ENCODE measurements around the gene TMEM18.

TMEM18 gene

GRCh38 chr2:627926-628560 is 49.2 kb downstream of the TMEM18 start:
- no peak overlapping the region for H3K4me2 ChIP-seq (ENCODE audit: low read length, poor library complexity, severe bottlenecking)
- H3K36me3 ChIP-seq (ENCODE audit: control insufficient read depth in 1 of 2, insufficient read depth in 2 of 2, low read depth in 1 of 2, low read length in 2 of 2): peaks cover 0 to 3% of the 10 kb centered on the region in 2 experiments
- no peak overlapping the region for H2BK120ac ChIP-seq (ENCODE audit: low read depth, low read length)
- no peak overlapping the region for H3K4me3 ChIP-seq (ENCODE audit: insufficient read depth in 1 of 2, low read depth in 1 of 2, low read length in 2 of 2)
- H3K23ac ChIP-seq (ENCODE audit: low read length in 2 of 2): no peak overlapping the region
- H3K18ac ChIP-seq (ENCODE audit: low read depth in 1 of 2, low read length in 2 of 2): no peak overlapping the region
- H3K27ac ChIP-seq (ENCODE audit: low read length, poor library complexity, severe bottlenecking): no peak overlapping the region
- H3K4ac ChIP-seq (ENCODE audit: low read depth in 1 of 2, low read length in 2 of 2): no peak overlapping the region
- 93% methylated on average over 12 of the region's 13 CpGs for WGBS
- H3K14ac ChIP-seq (ENCODE audit: low read length in 2 of 2): no peak overlapping the region
- no peak overlapping the region for H2AFZ ChIP-seq (ENCODE audit: low read depth, low read length)
- DNase-seq: no peak
- no peak overlapping the region for H2BK5ac ChIP-seq (ENCODE audit: low read depth, low read length, poor library complexity, severe bottlenecking)
- H3K9me3 ChIP-seq (ENCODE audit: control insufficient read depth, low read length): peaks cover 4% of the 10 kb centered on the region
- no peak overlapping the region for H4K91ac ChIP-seq (ENCODE audit: low read length)
- H3K27me3 ChIP-seq (ENCODE audit: control insufficient read depth in 1 of 2, insufficient read depth in 1 of 2, low read length in 2 of 2): peaks cover 0 to 3% of the 10 kb centered on the region in 2 experiments
- no peaks in the 10 kb centered on the region for H3K79me1 ChIP-seq (replicated peaks; ENCODE audit: low read length, poor library complexity, severe bottlenecking)
- no peak overlapping the region for H3K9ac ChIP-seq (ENCODE audit: low read length)
- H4K8ac ChIP-seq (ENCODE audit: low read length): no peak overlapping the region
- H2BK15ac ChIP-seq (ENCODE audit: low read depth, poor library complexity, severe bottlenecking): no peak overlapping the region
- H2AK5ac ChIP-seq (ENCODE audit: low read length, severe bottlenecking): no peak overlapping the region
- H2BK12ac ChIP-seq (ENCODE audit: low read length in 2 of 2): no peak overlapping the region
- no peaks in the 10 kb centered on the region for H3K4me1 ChIP-seq (ENCODE audit: control insufficient read depth, insufficient read depth, low read depth, low read length)

- peaks cover 0 to 3% of the 10 kb centered on the region in 2 experiments for H3K36me3 ChIP-seq (ENCODE audit: control insufficient read depth in 1 of 2, insufficient read depth in 2 of 2, low read depth in 1 of 2, low read length in 2 of 2)
- WGBS: 89% methylated on average over 9 of the region's 9 CpGs
- H3K18ac ChIP-seq (ENCODE audit: low read depth in 1 of 2, low read length in 2 of 2): no peak overlapping the region
Observed at GRCh38 chr2:627340-627709, 49.9 kb downstream of the TMEM18 start.

GRCh38 chr2:626491-627339 is 50.5 kb downstream of the TMEM18 start:
- Histone ChIP-seq H3K27ac (ENCODE audit: low read length, poor library complexity, severe bottlenecking) (no peak overlapping the region), H3K4ac (ENCODE audit: low read depth in 1 of 2, low read length in 2 of 2) (no peak overlapping the region), H3K79me1 (replicated peaks; ENCODE audit: low read length, poor library complexity, severe bottlenecking) (no peaks in the 10 kb centered on the region), H3K36me3 (ENCODE audit: control insufficient read depth in 1 of 2, insufficient read depth in 2 of 2, low read depth in 1 of 2, low read length in 2 of 2) (peaks cover 0 to 3% of the 10 kb centered on the region in 2 experiments), H3K18ac (ENCODE audit: low read depth in 1 of 2, low read length in 2 of 2) (no peak overlapping the region), H3K4me1 (ENCODE audit: control insufficient read depth, insufficient read depth, low read depth, low read length) (no peaks in the 10 kb centered on the region), H2BK15ac (ENCODE audit: low read depth, poor library complexity, severe bottlenecking) (no peak overlapping the region), H3K4me3 (ENCODE audit: insufficient read depth in 1 of 2, low read depth in 1 of 2, low read length in 2 of 2) (no peak overlapping the region), H2BK5ac (ENCODE audit: low read depth, low read length, poor library complexity, severe bottlenecking) (no peak overlapping the region), H2AFZ (ENCODE audit: low read depth, low read length) (no peak overlapping the region), H3K27me3 (ENCODE audit: control insufficient read depth in 1 of 2, insufficient read depth in 1 of 2, low read length in 2 of 2) (peaks cover 0 to 3% of the 10 kb centered on the region in 2 experiments), H3K4me2 (ENCODE audit: low read length, poor library complexity, severe bottlenecking) (no peak overlapping the region), H3K23ac (ENCODE audit: low read length in 2 of 2) (no peak overlapping the region), H4K91ac (ENCODE audit: low read length) (no peak overlapping the region), H2AK5ac (ENCODE audit: low read length, severe bottlenecking) (no peak overlapping the region), H4K8ac (ENCODE audit: low read length) (no peak overlapping the region), H3K9ac (ENCODE audit: low read length) (no peak overlapping the region), H2BK12ac (ENCODE audit: low read length in 2 of 2) (no peak overlapping the region), H2BK120ac (ENCODE audit: low read depth, low read length) (no peak overlapping the region), H3K14ac (ENCODE audit: low read length in 2 of 2) (no peak overlapping the region), H3K9me3 (ENCODE audit: control insufficient read depth, low read length) (peaks cover 4% of the 10 kb centered on the region)
- WGBS: 70% methylated on average over 12 of the region's 14 CpGs
- DNase-seq: no peak

More at GRCh38 chr2:627340-627709, 49.9 kb downstream of the TMEM18 start:
- no peak overlapping the region for H3K14ac ChIP-seq (ENCODE audit: low read length in 2 of 2)
- H3K79me1 ChIP-seq (replicated peaks; ENCODE audit: low read length, poor library complexity, severe bottlenecking): no peaks in the 10 kb centered on the region
- H2BK120ac ChIP-seq (ENCODE audit: low read depth, low read length): no peak overlapping the region
- no peak overlapping the region for H3K23ac ChIP-seq (ENCODE audit: low read length in 2 of 2)
- no peak overlapping the region for H3K9ac ChIP-seq (ENCODE audit: low read length)
- H3K27ac ChIP-seq (ENCODE audit: low read length, poor library complexity, severe bottlenecking): no peak overlapping the region
- no peaks in the 10 kb centered on the region for H3K4me1 ChIP-seq (ENCODE audit: control insufficient read depth, insufficient read depth, low read depth, low read length)
- no peak overlapping the region for H3K4me2 ChIP-seq (ENCODE audit: low read length, poor library complexity, severe bottlenecking)
- H3K27me3 ChIP-seq (ENCODE audit: control insufficient read depth in 1 of 2, insufficient read depth in 1 of 2, low read length in 2 of 2): peaks cover 0 to 3% of the 10 kb centered on the region in 2 experiments
- no peak overlapping the region for H2AFZ ChIP-seq (ENCODE audit: low read depth, low read length)
- DNase-seq: no peak
- no peak overlapping the region for H4K91ac ChIP-seq (ENCODE audit: low read length)
- H3K4me3 ChIP-seq (ENCODE audit: insufficient read depth in 1 of 2, low read depth in 1 of 2, low read length in 2 of 2): no peak overlapping the region
- H4K8ac ChIP-seq (ENCODE audit: low read length): no peak overlapping the region
- H3K4ac ChIP-seq (ENCODE audit: low read depth in 1 of 2, low read length in 2 of 2): no peak overlapping the region
- H2BK5ac ChIP-seq (ENCODE audit: low read depth, low read length, poor library complexity, severe bottlenecking): no peak overlapping the region
- peaks cover 4% of the 10 kb centered on the region for H3K9me3 ChIP-seq (ENCODE audit: control insufficient read depth, low read length)
- H2BK12ac ChIP-seq (ENCODE audit: low read length in 2 of 2): no peak overlapping the region
- no peak overlapping the region for H2BK15ac ChIP-seq (ENCODE audit: low read depth, poor library complexity, severe bottlenecking)
- H2AK5ac ChIP-seq (ENCODE audit: low read length, severe bottlenecking): no peak overlapping the region

Data from mesenchymal stem cell (in vitro differentiated cells and primary cell).